Vagina (tissue), 2 donors: ENCODE measurements around the gene RBM26. TPM values are rescaled to one million over a fixed set of nuclear protein-coding genes. Genes with fewer than 3 reads are reported as not detected.

Experiments
- DNase-seq, 2 donors: peaks; one replicate each; pipeline ENCODE4 v3.0.0-alpha.2; 2017; ENCODE audit errors: extremely low spot score in 2 of 2
- H3K27ac ChIP-seq: fragments of 200-600 bp; sonication (generic); one replicate; pipeline ENCODE4 v1.5.1; 2019
- H3K27me3 ChIP-seq: fragments of 200-600 bp; sonication (generic); one replicate; pipeline ENCODE4 v1.5.1; 2019
- H3K36me3 ChIP-seq, 2 donors: fragments of 200-600 bp; sonication (generic); one replicate each; pipeline ENCODE4 v1.5.1; 2017 to 2019
- H3K4me1 ChIP-seq: fragments of 200-600 bp; sonication (generic); one replicate; pipeline ENCODE4 v1.5.1; 2019
- H3K4me3 ChIP-seq, 2 donors: fragments of 200-600 bp; sonication (generic); 1 replicate in 1 of 2; 2 replicates in 1 of 2; pipeline ENCODE4 v1.5.1; 2016 to 2019
- H3K9me3 ChIP-seq: fragments of 200-600 bp; sonication (generic); one replicate; pipeline ENCODE4 v1.5.1; 2019
- CTCF ChIP-seq, 3 experiments: fragments of 450-650 bp in 2 of 3; fragments of 200-600 bp in 1 of 3; sonication (generic) in 1 of 3; IDR thresholded peaks; one replicate each; pipeline ENCODE4 v1.5.1; 2017 to 2019; ENCODE audit warnings: antibody characterized with exemption in 3 of 3, mild to moderate bottlenecking in 2 of 3, moderate library complexity in 2 of 3
- POLR2A ChIP-seq, 2 donors: fragments of 450-650 bp; IDR thresholded peaks; one replicate each; pipeline ENCODE4 v1.6.1; 2017; ENCODE audit warnings: antibody characterized with exemption in 2 of 2, mild to moderate bottlenecking in 2 of 2, moderate library complexity in 2 of 2
- POLR2AphosphoS5 ChIP-seq, 2 donors: sonication (generic); formaldehyde crosslinking; IDR thresholded peaks; one replicate each; pipeline ENCODE4 v1.9.0; 2017; ENCODE audit warnings: antibody characterized with exemption in 2 of 2, mild to moderate bottlenecking in 2 of 2, low read depth in 1 of 2; ENCODE audit not compliant: insufficient read depth in 1 of 2
- intact Hi-C: fragments of 100-400 bp; cut with DNase I; formaldehyde crosslinking; loops from one replicate; pipeline ENCODE4 v1.15.1; 2023
- total RNA-seq: library from RNA; depleted of rRNA; stranded (reverse); fragments of >200 nt; gene quantifications from one replicate; pipeline ENCODE4 v1.2.3, GENCODE V29; 2016

RBM26 gene
- total RNA-seq, 1 donor from 2014 or later = 29.0 TPM

GRCh38 chr13:79434556-79434955 lies 28.5 kb upstream of the RBM26 start:
- no peaks in the 10 kb centered on the region for H3K36me3 ChIP-seq
- TF ChIP-seq POLR2A (IDR thresholded peaks at IDR 0.05) = no peak
- TF ChIP-seq CTCF (IDR thresholded peaks at IDR 0.05) = no peak
- no peak for TF ChIP-seq POLR2AphosphoS5 (IDR thresholded peaks at IDR 0.05; ENCODE audit: insufficient read depth in 1 of 2, low read depth in 1 of 2)
- no peaks in the 10 kb centered on the region for H3K9me3 ChIP-seq
- no peak overlapping the region for H3K27ac ChIP-seq
- H3K4me1 ChIP-seq = no peaks in the 10 kb centered on the region
- H3K4me3 ChIP-seq = no peak overlapping the region
- no peak for DNase-seq
- no peaks in the 10 kb centered on the region for H3K27me3 ChIP-seq
- intact Hi-C loops = loop anchor here (10.0 kb wide), 1 partner anchor 100 kb away; no protein-coding TSS in a partner anchor

GRCh38 chr13:79432992-79433391 lies 26.9 kb upstream of the RBM26 start:
- no peak for TF ChIP-seq POLR2AphosphoS5 (IDR thresholded peaks at IDR 0.05; ENCODE audit: insufficient read depth in 1 of 2, low read depth in 1 of 2)
- no peak for TF ChIP-seq CTCF (IDR thresholded peaks at IDR 0.05)
- TF ChIP-seq POLR2A (IDR thresholded peaks at IDR 0.05) = no peak
- H3K27ac ChIP-seq = no peak overlapping the region
- H3K4me3 ChIP-seq = no peak overlapping the region
- H3K9me3 ChIP-seq = no peaks in the 10 kb centered on the region
- intact Hi-C loops = loop anchor here (10.0 kb wide), 1 partner anchor 102 kb away; no protein-coding TSS in a partner anchor
- H3K36me3 ChIP-seq = no peaks in the 10 kb centered on the region
- no peak for DNase-seq
- H3K4me1 ChIP-seq = no peaks in the 10 kb centered on the region
- no peaks in the 10 kb centered on the region for H3K27me3 ChIP-seq

- Histone ChIP-seq H3K4me1 (no peaks in the 10 kb centered on the region), H3K27me3 (no peaks in the 10 kb centered on the region), H3K36me3 (no peaks in the 10 kb centered on the region), H3K9me3 (no peaks in the 10 kb centered on the region), H3K27ac (no peak overlapping the region), H3K4me3 (no peak overlapping the region)
- TF ChIP-seq POLR2AphosphoS5 (IDR thresholded peaks at IDR 0.05; ENCODE audit: insufficient read depth in 1 of 2, low read depth in 1 of 2) (no peak), CTCF (IDR thresholded peaks at IDR 0.05) (no peak), POLR2A (IDR thresholded peaks at IDR 0.05) (no peak)
- DNase-seq = no peak
- intact Hi-C loops = loop anchor here (10.0 kb wide), 1 partner anchor 103 kb away; no protein-coding TSS in a partner anchor
Measured at GRCh38 chr13:79432086-79432485, 26.0 kb upstream of the RBM26 start.

- Histone ChIP-seq H3K4me1 (no peaks in the 10 kb centered on the region), H3K27ac (no peak overlapping the region), H3K27me3 (no peaks in the 10 kb centered on the region), H3K9me3 (no peaks in the 10 kb centered on the region), H3K36me3 (no peaks in the 10 kb centered on the region), H3K4me3 (no peak overlapping the region)
- intact Hi-C loops = no loop called here
- TF ChIP-seq POLR2AphosphoS5 (IDR thresholded peaks at IDR 0.05; ENCODE audit: insufficient read depth in 1 of 2, low read depth in 1 of 2) (no peak), CTCF (IDR thresholded peaks at IDR 0.05) (no peak), POLR2A (IDR thresholded peaks at IDR 0.05) (no peak)
- no peak for DNase-seq
Measured at GRCh38 chr13:79429309-79429708, 23.3 kb upstream of the RBM26 start.

GRCh38 chr13:79427883-79428282 lies 21.8 kb upstream of the RBM26 start:
- DNase-seq = no peak
- intact Hi-C loops = no loop called here
- no peak for TF ChIP-seq POLR2A (IDR thresholded peaks at IDR 0.05)
- no peak for TF ChIP-seq CTCF (IDR thresholded peaks at IDR 0.05)
- TF ChIP-seq POLR2AphosphoS5 (IDR thresholded peaks at IDR 0.05; ENCODE audit: insufficient read depth in 1 of 2, low read depth in 1 of 2) = no peak
- H3K4me1 ChIP-seq = no peaks in the 10 kb centered on the region
- no peaks in the 10 kb centered on the region for H3K9me3 ChIP-seq
- H3K36me3 ChIP-seq = no peaks in the 10 kb centered on the region
- H3K27ac ChIP-seq = no peak overlapping the region
- no peaks in the 10 kb centered on the region for H3K27me3 ChIP-seq
- H3K4me3 ChIP-seq = no peak overlapping the region
